IPS-18c (cell line): Measurements from ENCODE around the gene STXBP3.

Experiments used
- H3K4me3 ChIP-seq: 2 replicates; pipeline ENCODE4 v1.7.0; 2013; ENCODE audit warnings: low read depth, mild to moderate bottlenecking, low read length, moderate library complexity; ENCODE audit not compliant: insufficient read depth
- H3K9me3 ChIP-seq: one replicate; pipeline ENCODE4 v1.6.1; 2013; ENCODE audit warnings: mild to moderate bottlenecking, low read length, moderate library complexity; ENCODE audit not compliant: control insufficient read depth, insufficient read depth

STXBP3 gene

GRCh38 chr1:108722292-108722691 lies 24.2 kb upstream of the STXBP3 start:
- H3K4me3 ChIP-seq, result no peak overlapping the region

GRCh38 chr1:108725906-108726305 lies 20.6 kb upstream of the STXBP3 start:
- Histone ChIP-seq H3K4me3 (no peak overlapping the region), H3K9me3 (no peaks in the 10 kb centered on the region)

More at GRCh38 chr1:108722292-108722691, 24.2 kb upstream of the STXBP3 start:
- no peaks in the 10 kb centered on the region for H3K9me3 ChIP-seq

- Histone ChIP-seq H3K4me3 (no peak overlapping the region), H3K9me3 (no peaks in the 10 kb centered on the region)
Observed at GRCh38 chr1:108728327-108728923, 18.0 kb upstream of the STXBP3 start.

GRCh38 chr1:108729481-108729880 lies 17.0 kb upstream of the STXBP3 start:
- H3K9me3 ChIP-seq, result no peaks in the 10 kb centered on the region
- H3K4me3 ChIP-seq, result no peak overlapping the region

- Histone ChIP-seq H3K4me3 (no peak overlapping the region), H3K9me3 (no peaks in the 10 kb centered on the region)
Observed at GRCh38 chr1:108732398-108732797, 14.1 kb upstream of the STXBP3 start.

- H3K9me3 ChIP-seq, result no peaks in the 10 kb centered on the region
- H3K4me3 ChIP-seq, result no peak overlapping the region
Observed at GRCh38 chr1:108734171-108734865, 12.2 kb upstream of the STXBP3 start.

- Histone ChIP-seq H3K9me3 (no peaks in the 10 kb centered on the region), H3K4me3 (no peak overlapping the region)
Observed at GRCh38 chr1:108742253-108742652, 4.2 kb upstream of the STXBP3 start.

GRCh38 chr1:108745980-108746381 lies 493 bp upstream of the STXBP3 start:
- Histone ChIP-seq H3K9me3 (no peaks in the 10 kb centered on the region), H3K4me3 (no peak overlapping the region)

GRCh38 chr1:108747171-108747850 lies 837 bp downstream of the STXBP3 start:
- Histone ChIP-seq H3K9me3 (no peaks in the 10 kb centered on the region), H3K4me3 (peak overlapping the region; percentile 80)

- no peak overlapping the region for H3K4me3 ChIP-seq
Observed at GRCh38 chr1:108747898-108748297, 1.4 kb downstream of the STXBP3 start.

GRCh38 chr1:108749081-108749480 lies 2.6 kb downstream of the STXBP3 start:
- Histone ChIP-seq H3K9me3 (no peaks in the 10 kb centered on the region), H3K4me3 (no peak overlapping the region)

More at GRCh38 chr1:108747898-108748297, 1.4 kb downstream of the STXBP3 start:
- H3K9me3 ChIP-seq, result no peaks in the 10 kb centered on the region

GRCh38 chr1:108750476-108751181 lies 4.2 kb downstream of the STXBP3 start:
- no peaks in the 10 kb centered on the region for H3K9me3 ChIP-seq
- H3K4me3 ChIP-seq, result no peak overlapping the region

- Histone ChIP-seq H3K4me3 (no peak overlapping the region), H3K9me3 (no peaks in the 10 kb centered on the region)
Observed at GRCh38 chr1:108753363-108753762, 6.9 kb downstream of the STXBP3 start.

GRCh38 chr1:108758796-108759195 lies 12.3 kb downstream of the STXBP3 start:
- Histone ChIP-seq H3K9me3 (no peaks in the 10 kb centered on the region), H3K4me3 (no peak overlapping the region)

GRCh38 chr1:108767115-108767514 lies 20.6 kb downstream of the STXBP3 start:
- Histone ChIP-seq H3K9me3 (no peaks in the 10 kb centered on the region), H3K4me3 (no peak overlapping the region)

- no peaks in the 10 kb centered on the region for H3K9me3 ChIP-seq
- H3K4me3 ChIP-seq, result no peak overlapping the region
Observed at GRCh38 chr1:108767708-108768107, 21.2 kb downstream of the STXBP3 start.

- H3K9me3 ChIP-seq, result no peaks in the 10 kb centered on the region
Observed at GRCh38 chr1:108777839-108778238, 31.4 kb downstream of the STXBP3 start.

GRCh38 chr1:108779455-108779854 lies 33.0 kb downstream of the STXBP3 start:
- Histone ChIP-seq H3K9me3 (peaks cover 2% of the 10 kb centered on the region), H3K4me3 (no peak overlapping the region)

More at GRCh38 chr1:108777839-108778238, 31.4 kb downstream of the STXBP3 start:
- no peak overlapping the region for H3K4me3 ChIP-seq
